TTC549 (cell line): ENCODE data around the gene ZNF483.
"Not testable (repeated sequence)": the region's sequence is repeated elsewhere in the genome, so short reads cannot be mapped to it uniquely, and the experiment has no call there.

Source experiments
- FAIRE-seq: peaks from 2 replicates; lab custom pipeline; 2012; peaks lifted over from hg19 to GRCh38; lab: Jason Lieb, UNC

Gene ZNF483

DNA sequence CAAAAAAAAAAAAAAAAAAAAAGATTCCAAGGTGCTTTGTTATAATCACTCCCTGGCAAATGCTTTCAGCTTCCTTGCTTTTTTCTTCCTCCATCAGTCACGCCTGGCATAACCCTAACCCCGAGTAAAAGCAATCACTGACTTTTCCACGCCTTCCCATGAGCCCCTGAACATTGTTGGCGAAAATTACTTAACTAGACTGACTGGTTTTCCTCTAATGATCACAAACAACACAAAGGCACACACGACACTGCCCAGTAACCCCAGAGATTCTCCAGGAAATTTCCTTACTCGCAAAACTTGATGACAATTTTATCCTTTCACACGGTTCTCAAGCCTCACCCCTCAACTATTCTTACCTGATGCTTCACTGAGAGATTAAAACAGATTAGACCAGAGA, 85.9 kb downstream of the ZNF483 start:
- no peak for FAIRE-seq

DNA sequence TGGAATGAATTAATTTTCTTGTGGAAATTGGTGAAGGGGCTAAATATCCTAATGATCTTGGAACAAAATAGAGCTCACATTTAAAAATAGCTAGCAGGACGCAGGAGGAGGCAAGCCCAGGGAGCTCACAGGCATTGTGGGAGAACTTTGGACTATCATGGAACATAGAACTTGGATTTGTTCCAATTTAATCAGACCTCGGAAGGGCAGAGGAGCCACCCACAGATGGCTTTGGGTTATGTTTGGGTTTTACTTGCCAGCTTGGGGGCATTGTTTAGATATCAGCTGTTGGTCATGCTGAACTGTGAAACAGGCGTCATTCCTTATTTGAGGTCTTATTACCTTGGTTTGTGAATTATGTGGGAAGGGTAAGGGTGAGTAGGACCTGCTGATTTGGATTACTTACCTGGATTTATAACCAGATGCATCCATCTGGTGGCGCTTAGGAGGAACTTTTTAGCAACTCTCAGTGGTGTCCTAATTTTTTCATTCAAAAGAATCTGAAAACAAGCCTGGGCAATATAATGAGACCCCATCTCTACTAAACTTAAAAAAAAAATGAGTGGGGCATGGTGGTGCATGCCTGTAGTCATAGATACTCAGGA, 88.6 kb downstream of the ZNF483 start:
- FAIRE-seq: no peak

DNA sequence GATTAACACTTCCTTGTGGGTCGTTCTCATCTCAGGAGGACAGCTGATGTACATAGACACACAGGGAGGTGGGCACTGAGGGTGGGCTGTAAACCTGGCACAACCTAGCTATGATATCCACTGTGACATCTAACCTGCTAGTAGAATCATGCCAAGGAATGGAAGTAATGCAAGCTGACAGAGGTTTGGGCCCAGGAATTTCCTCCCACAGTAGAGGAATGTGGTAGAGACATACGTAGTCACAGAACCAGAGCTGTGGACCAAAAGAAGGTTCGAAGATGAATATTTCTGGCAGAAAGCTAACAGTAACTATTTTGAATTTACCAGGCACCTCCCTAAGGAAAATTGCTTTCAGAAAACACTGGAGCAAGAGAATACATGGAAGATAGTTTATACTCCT, 90.9 kb downstream of the ZNF483 start:
- no peak for FAIRE-seq

- FAIRE-seq: not testable (repeated sequence)
Measured at GRCh38 chr9:111617349-111617748, 92.4 kb downstream of the ZNF483 start.

DNA sequence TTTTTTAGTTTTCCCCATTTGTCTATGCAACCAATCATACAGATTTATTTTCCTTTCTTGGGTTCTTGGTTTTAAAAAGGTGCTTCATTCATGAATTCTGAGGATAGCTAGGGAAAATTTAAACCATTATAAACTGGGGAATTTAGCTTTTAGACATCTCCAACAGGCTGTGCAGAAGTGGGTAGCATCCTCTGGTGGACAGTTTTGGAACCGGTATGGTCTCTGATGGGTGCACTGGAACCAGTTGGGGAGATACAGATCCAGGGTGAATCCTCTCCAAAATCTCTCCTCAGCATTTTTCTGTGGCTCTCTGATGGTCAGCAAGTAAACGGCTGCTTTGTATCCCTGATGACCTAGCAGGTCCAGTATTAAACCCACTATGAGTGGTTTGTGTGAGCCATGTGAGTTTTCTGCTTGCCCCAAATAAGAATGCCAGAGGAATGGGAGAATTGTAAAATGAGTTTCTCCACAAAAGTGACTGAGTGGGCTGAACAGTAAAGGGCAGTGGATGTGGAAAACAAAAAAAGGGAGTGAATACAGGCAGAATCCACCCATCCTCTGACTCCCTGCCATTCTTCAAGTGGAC, 97.0 kb downstream of the ZNF483 start:
- FAIRE-seq: no peak

- no peak for FAIRE-seq
Measured at GRCh38 chr9:111622626-111623025, 97.6 kb downstream of the ZNF483 start.
